Fibroblast of lung (primary cell): ENCODE results near the gene DNER.

ENCODE experiments used
- EZH2 ChIP-seq: IDR thresholded peaks from 2 replicates; pipeline ENCODE4 v1.5.1; 2012; ENCODE audit warnings: low read length, control low read depth, mild to moderate bottlenecking; ENCODE audit errors: missing control alignments
- TF ChIP-seq, protein P1 (sequence below), 2 donors: IDR thresholded peaks in 1 of 2; conservative IDR thresholded peaks in 1 of 2; 1 replicate in 1 of 2; 2 replicates in 1 of 2; pipeline ENCODE4 v1.5.1; 2011 to 2012; ENCODE audit warnings: low read length in 2 of 2, control low read depth in 1 of 2, inconsistent platforms in 1 of 2, low read depth in 1 of 2, mild to moderate bottlenecking in 1 of 2

DNA sequence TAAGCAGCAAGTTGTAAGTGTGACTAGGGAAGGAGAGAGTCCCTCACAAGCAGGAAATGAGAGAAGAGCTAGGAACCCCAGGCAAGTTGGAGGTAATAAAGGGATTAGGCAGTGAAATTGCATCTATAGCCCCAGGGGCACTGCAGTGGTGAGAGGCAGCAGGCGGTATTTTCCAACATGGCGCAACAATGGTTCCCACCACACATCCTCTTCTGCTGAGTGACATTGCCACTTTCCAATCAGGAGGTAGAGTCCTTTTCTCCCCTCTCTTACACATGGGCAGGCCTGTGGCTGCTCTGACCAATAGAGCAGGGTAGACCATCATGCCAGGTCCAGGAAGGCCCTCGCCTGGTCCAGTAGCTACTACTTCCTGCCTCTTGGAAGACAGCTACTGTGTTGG lies 86.6 kb downstream of the DNER start:
- TF ChIP-seq, protein P1, sequence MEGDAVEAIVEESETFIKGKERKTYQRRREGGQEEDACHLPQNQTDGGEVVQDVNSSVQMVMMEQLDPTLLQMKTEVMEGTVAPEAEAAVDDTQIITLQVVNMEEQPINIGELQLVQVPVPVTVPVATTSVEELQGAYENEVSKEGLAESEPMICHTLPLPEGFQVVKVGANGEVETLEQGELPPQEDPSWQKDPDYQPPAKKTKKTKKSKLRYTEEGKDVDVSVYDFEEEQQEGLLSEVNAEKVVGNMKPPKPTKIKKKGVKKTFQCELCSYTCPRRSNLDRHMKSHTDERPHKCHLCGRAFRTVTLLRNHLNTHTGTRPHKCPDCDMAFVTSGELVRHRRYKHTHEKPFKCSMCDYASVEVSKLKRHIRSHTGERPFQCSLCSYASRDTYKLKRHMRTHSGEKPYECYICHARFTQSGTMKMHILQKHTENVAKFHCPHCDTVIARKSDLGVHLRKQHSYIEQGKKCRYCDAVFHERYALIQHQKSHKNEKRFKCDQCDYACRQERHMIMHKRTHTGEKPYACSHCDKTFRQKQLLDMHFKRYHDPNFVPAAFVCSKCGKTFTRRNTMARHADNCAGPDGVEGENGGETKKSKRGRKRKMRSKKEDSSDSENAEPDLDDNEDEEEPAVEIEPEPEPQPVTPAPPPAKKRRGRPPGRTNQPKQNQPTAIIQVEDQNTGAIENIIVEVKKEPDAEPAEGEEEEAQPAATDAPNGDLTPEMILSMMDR (conservative IDR thresholded peaks at IDR 0.05 in 1 of 2, IDR thresholded peaks at IDR 0.05 in 1 of 2; ENCODE audit: low read depth in 1 of 2, low read length in 2 of 2) = no peak
- TF ChIP-seq EZH2 = no peak
